Spleen (tissue), 7 donors: ENCODE results near the gene RAD51B.

Experiments
- POLR2A ChIP-seq, 3 donors: fragments of 450-650 bp; IDR thresholded peaks; one replicate each; pipeline ENCODE4 v1.5.1; 2017; ENCODE audit warnings: antibody characterized with exemption in 3 of 3, mild to moderate bottlenecking in 1 of 3
- TF ChIP-seq, protein P1 (sequence below), 11 experiments: fragments of 200-600 bp in 7 of 11; fragments of 450-650 bp in 4 of 11; sonication (generic) in 4 of 11; IDR thresholded peaks in 8 of 11; conservative IDR thresholded peaks in 3 of 11; 1 replicate in 7 of 11; 2 replicates in 4 of 11; pipeline versions ENCODE4 v1.4.0 to v1.8.0; 2016 to 2021; ENCODE audit warnings: antibody characterized with exemption in 11 of 11, inconsistent platforms in 4 of 11, mild to moderate bottlenecking in 1 of 11
- donor health status: DM: no; HTN: no; CAD: no; lungs with moderate emphysema.
- donor health status: DM: no; HTN: no; CAD: no.
- donor health status: DM: no; HTN: no; CAD: no.

DNA sequence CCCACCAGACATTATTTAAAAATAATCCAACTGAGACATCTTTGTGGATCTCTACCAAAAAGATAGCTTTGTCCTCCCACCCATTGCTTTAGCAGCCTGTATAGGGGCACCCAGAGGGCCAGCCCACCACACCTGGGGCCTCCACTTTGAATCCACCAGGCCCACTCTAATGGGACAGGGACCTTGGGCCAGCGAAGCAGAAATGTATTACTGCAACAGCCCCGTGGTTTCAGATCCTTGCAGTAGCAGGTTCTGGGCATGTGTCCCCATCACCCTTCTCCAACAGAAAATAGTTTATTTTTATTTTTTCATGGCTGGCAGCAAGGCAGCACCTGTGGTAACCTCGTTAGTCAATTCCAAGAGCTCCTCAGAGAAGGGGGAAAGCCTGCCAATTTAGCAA is 754.9 kb downstream of the RAD51B start:
- TF ChIP-seq, protein P1, sequence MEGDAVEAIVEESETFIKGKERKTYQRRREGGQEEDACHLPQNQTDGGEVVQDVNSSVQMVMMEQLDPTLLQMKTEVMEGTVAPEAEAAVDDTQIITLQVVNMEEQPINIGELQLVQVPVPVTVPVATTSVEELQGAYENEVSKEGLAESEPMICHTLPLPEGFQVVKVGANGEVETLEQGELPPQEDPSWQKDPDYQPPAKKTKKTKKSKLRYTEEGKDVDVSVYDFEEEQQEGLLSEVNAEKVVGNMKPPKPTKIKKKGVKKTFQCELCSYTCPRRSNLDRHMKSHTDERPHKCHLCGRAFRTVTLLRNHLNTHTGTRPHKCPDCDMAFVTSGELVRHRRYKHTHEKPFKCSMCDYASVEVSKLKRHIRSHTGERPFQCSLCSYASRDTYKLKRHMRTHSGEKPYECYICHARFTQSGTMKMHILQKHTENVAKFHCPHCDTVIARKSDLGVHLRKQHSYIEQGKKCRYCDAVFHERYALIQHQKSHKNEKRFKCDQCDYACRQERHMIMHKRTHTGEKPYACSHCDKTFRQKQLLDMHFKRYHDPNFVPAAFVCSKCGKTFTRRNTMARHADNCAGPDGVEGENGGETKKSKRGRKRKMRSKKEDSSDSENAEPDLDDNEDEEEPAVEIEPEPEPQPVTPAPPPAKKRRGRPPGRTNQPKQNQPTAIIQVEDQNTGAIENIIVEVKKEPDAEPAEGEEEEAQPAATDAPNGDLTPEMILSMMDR (IDR thresholded peaks at IDR 0.05 in 8 of 11, conservative IDR thresholded peaks at IDR 0.05 in 3 of 11), result no peak
- no peak for TF ChIP-seq POLR2A (IDR thresholded peaks at IDR 0.05)
